K562 (cell line): ENCODE data around the gene MCM7. TPM values are rescaled to one million over a fixed set of nuclear protein-coding genes. Genes with fewer than 3 reads are reported as not detected.
A peak's percentile ranks its signal among the peaks of the same experiment; 100 is the strongest.

Experiments used
- ARID1B ChIP-seq: fragments of 450-650 bp; IDR thresholded peaks from 2 replicates; pipeline ENCODE4 v1.6.1; 2016; ENCODE audit warnings: antibody characterized with exemption, mild to moderate bottlenecking, inconsistent platforms
- ASH1L ChIP-seq: fragments of 450-650 bp; IDR thresholded peaks from 2 replicates; pipeline ENCODE4 v1.6.1; 2018; ENCODE audit warnings: borderline replicate concordance, mild to moderate bottlenecking, low read depth; ENCODE audit not compliant: partially characterized antibody
- ATF4 ChIP-seq: fragments of 450-650 bp; formaldehyde crosslinking; IDR thresholded peaks from 2 replicates; pipeline ENCODE4 v1.4.0; 2022; ENCODE audit warnings: mild to moderate bottlenecking, moderate library complexity
- CCNT2 ChIP-seq: IDR thresholded peaks from 2 replicates; pipeline ENCODE4 v1.6.1; 2011; ENCODE audit warnings: borderline replicate concordance, low read depth, mild to moderate bottlenecking, moderate library complexity, mixed read lengths, low read length; ENCODE audit not compliant: insufficient read length; ENCODE audit errors: extremely low read depth
- CLOCK ChIP-seq: fragments of 250-450 bp; sonication (Bioruptor Pico); IDR thresholded peaks from 2 replicates; pipeline ENCODE4 v1.4.0; 2020; ENCODE audit warnings: mild to moderate bottlenecking, moderate library complexity, borderline replicate concordance
- CREB1 ChIP-seq, 2 experiments: sonication (generic) in 1 of 2; formaldehyde crosslinking in 1 of 2; IDR thresholded peaks; 2 replicates each; pipeline versions ENCODE4 v1.6.1 to v1.8.0; 2012 to 2022; ENCODE audit warnings: inconsistent platforms in 1 of 2, mild to moderate bottlenecking in 1 of 2, missing genetic modification reagents in 1 of 2, moderate library complexity in 1 of 2
- ELF2 ChIP-seq: fragments of 250-450 bp; sonication (Bioruptor Pico); IDR thresholded peaks from 2 replicates; pipeline ENCODE4 v1.5.0; 2021; ENCODE audit warnings: mild to moderate bottlenecking
- GATAD2B ChIP-seq: fragments of 450-650 bp; IDR thresholded peaks from 2 replicates; pipeline ENCODE4 v1.6.1; 2017; ENCODE audit warnings: mild to moderate bottlenecking, borderline replicate concordance
- MXI1 ChIP-seq: IDR thresholded peaks from 2 replicates; pipeline ENCODE4 v1.6.1; 2011; ENCODE audit warnings: low read depth, mild to moderate bottlenecking, improper control_type of control experiment, low read length
- NR4A1 ChIP-seq, 2 experiments: fragments of 250-450 bp in 1 of 2; fragments of 450-650 bp in 1 of 2; sonication (Bioruptor Pico) in 1 of 2; IDR thresholded peaks; 2 replicates each; pipeline versions ENCODE4 v1.4.0 to v1.6.1; 2016 to 2020; ENCODE audit warnings: mild to moderate bottlenecking in 2 of 2, missing compliant biosample characterization in 1 of 2, missing genetic modification characterization in 1 of 2, moderate library complexity in 1 of 2
- PTBP1 ChIP-seq: fragments of 200-400 bp; formaldehyde crosslinking; IDR thresholded peaks from 2 replicates; pipeline ENCODE4 v1.6.1; 2017; ENCODE audit warnings: low read depth, low read length
- RBFOX2 ChIP-seq: fragments of 200-400 bp; formaldehyde crosslinking; IDR thresholded peaks from 2 replicates; pipeline ENCODE4 v1.6.1; 2017; ENCODE audit warnings: low read depth, mild to moderate bottlenecking, low read length, moderate library complexity
- TAF9B ChIP-seq: fragments of 450-650 bp; IDR thresholded peaks from 2 replicates; pipeline ENCODE4 v1.6.1; 2018; ENCODE audit warnings: mild to moderate bottlenecking; ENCODE audit not compliant: partially characterized antibody
- TSC22D4 ChIP-seq: fragments of 450-650 bp; IDR thresholded peaks from 2 replicates; pipeline ENCODE4 v1.6.1; 2016; ENCODE audit warnings: missing genetic modification characterization, missing biosample characterization, control low read depth
- TSHZ1 ChIP-seq: fragments of 250-450 bp; sonication (Bioruptor Pico); IDR thresholded peaks from 2 replicates; pipeline ENCODE4 v1.4.0; 2020; ENCODE audit warnings: mild to moderate bottlenecking, moderate library complexity
- U2AF1 ChIP-seq: fragments of 200-400 bp; formaldehyde crosslinking; optimal IDR thresholded peaks from 2 replicates; pipeline ENCODE3; 2017; ENCODE audit warnings: mild to moderate bottlenecking, low read depth, low read length, moderate library complexity
- VEZF1 ChIP-seq: fragments of 200-800 bp; sonication (Bioruptor generic); IDR thresholded peaks from 2 replicates; pipeline ENCODE4 v1.6.1; 2017; ENCODE audit warnings: missing genetic modification characterization, missing compliant biosample characterization
- ZEB2 ChIP-seq: fragments of 450-650 bp; IDR thresholded peaks from 2 replicates; pipeline ENCODE4 v1.6.1; 2016
- polyA plus RNA-seq, 8 experiments: library from polyadenylated mRNA; depleted of rRNA in 4 of 8; stranded (reverse) in 5 of 8; unstranded in 3 of 8; fragments of >200 nt; fragmentation: Nextera tagmentation in 2 of 8; fragmentation: Illumina TruSeq in 1 of 8; extraction: Ambion mirVana in 2 of 8; extraction: Trizol in 1 of 8; gene quantifications; 2 replicates each; pipeline versions ENCODE4 v1.2.1 to v1.2.3, GENCODE V29; 2011 to 2014; ENCODE audit warnings: inconsistent platforms in 1 of 8, missing spikeins in 1 of 8
- total RNA-seq, 7 experiments: library from RNA; depleted of rRNA in 6 of 7; stranded (reverse); fragments of >200 nt in 6 of 7; fragmentation: Illumina TruSeq in 2 of 7; extraction: Trizol in 2 of 7; gene quantifications; 2 replicates each; pipeline versions ENCODE4 v1.2.1 to v1.2.3, GENCODE V29; 2011 to 2021; ENCODE audit warnings: low replicate concordance in 1 of 7

MCM7 gene
- total and polyA plus RNA-seq, 9 of the 15 experiments (the other 6 are each of a cell fraction or from before 2014, with no cell fraction given), result 329 to 856 (median 437) TPM

GRCh38 chr7:100100420-100101015 is 679 bp downstream of the MCM7 start (continued):
- TF ChIP-seq RBFOX2, result peak; percentile 96; the same call in 1 of the 2 replicates
- peak; percentile 40; the same call in 1 of the 2 replicates for TF ChIP-seq ZEB2
- no peak for TF ChIP-seq TSHZ1 (CRISPR knock-in tag)
- TF ChIP-seq VEZF1 (CRISPR knock-in tag), result peak; percentile 84
- TF ChIP-seq ATF4, result 0 out of 2 replicates have a peak, but pooled peaks have one; percentile 25
- peak; percentile 69; the same call in 1 of the 2 replicates for TF ChIP-seq NR4A1 (CRISPR knock-in tag; IDR thresholded peaks at IDR 0.05)
- TF ChIP-seq NR4A1 (tag; IDR thresholded peaks at IDR 0.05), result no peak
- TF ChIP-seq TSC22D4, result no peak
- TF ChIP-seq GATAD2B, result no peak
- TF ChIP-seq PTBP1, result no peak
- TF ChIP-seq ELF2 (CRISPR knock-in tag), result peak; percentile 96
- peak; percentile 9 for TF ChIP-seq TAF9B
- TF ChIP-seq MXI1, result peak; percentile 85
- TF ChIP-seq U2AF1, result peak; percentile 26
- peak; percentile 95 for TF ChIP-seq CCNT2
- 0 out of 2 replicates have a peak, but pooled peaks have one; percentile 43 for TF ChIP-seq CLOCK
- 0 out of 2 replicates have a peak, but pooled peaks have one; percentile 32 for TF ChIP-seq ARID1B
- peak; percentile 43 for TF ChIP-seq ASH1L
- TF ChIP-seq CREB1 (IDR thresholded peaks at IDR 0.05), result peak; percentile 86
- peak; percentile 86 for TF ChIP-seq CREB1 (CRISPR knock-in tag; IDR thresholded peaks at IDR 0.05)
